Neural cell (in vitro differentiated cells): ENCODE results near the gene CDKN2AIPNL.

Source experiments
- EZH2 ChIP-seq: fragments of 200-600, 300-800 bp; shearing (Covaris generic), sonication (generic); IDR thresholded peaks from 2 replicates; pipeline ENCODE4 v1.6.1; 2014; ENCODE audit warnings: antibody characterized with exemption, low read length, borderline replicate concordance, mild to moderate bottlenecking; ENCODE audit not compliant: insufficient read depth, poor library complexity, severe bottlenecking
- POLR2AphosphoS5 ChIP-seq: IDR thresholded peaks from 2 replicates; pipeline ENCODE4 v1.6.1; 2012
- RAD21 ChIP-seq: fragments of 450-650 bp; conservative IDR thresholded peaks from 2 replicates; pipeline ENCODE4 v1.6.1; 2014; ENCODE audit warnings: antibody characterized with exemption, mild to moderate bottlenecking, moderate library complexity
- REST ChIP-seq: IDR thresholded peaks from 2 replicates; pipeline ENCODE4 v1.6.1; 2012; ENCODE audit warnings: borderline replicate concordance
- SMC3 ChIP-seq: fragments of 450-650 bp; conservative IDR thresholded peaks from 2 replicates; pipeline ENCODE4 v1.6.1; 2014; ENCODE audit warnings: antibody characterized with exemption, mild to moderate bottlenecking, moderate library complexity; ENCODE audit not compliant: poor library complexity
- TAF1 ChIP-seq: IDR thresholded peaks from 2 replicates; pipeline ENCODE4 v1.6.1; 2012; ENCODE audit warnings: low read depth
- TF ChIP-seq, protein P1 (sequence below): fragments of 450-650 bp; IDR thresholded peaks from 2 replicates; pipeline ENCODE4 v1.5.1; 2014; ENCODE audit warnings: antibody characterized with exemption, mild to moderate bottlenecking, moderate library complexity; ENCODE audit not compliant: poor library complexity, severe bottlenecking

DNA sequence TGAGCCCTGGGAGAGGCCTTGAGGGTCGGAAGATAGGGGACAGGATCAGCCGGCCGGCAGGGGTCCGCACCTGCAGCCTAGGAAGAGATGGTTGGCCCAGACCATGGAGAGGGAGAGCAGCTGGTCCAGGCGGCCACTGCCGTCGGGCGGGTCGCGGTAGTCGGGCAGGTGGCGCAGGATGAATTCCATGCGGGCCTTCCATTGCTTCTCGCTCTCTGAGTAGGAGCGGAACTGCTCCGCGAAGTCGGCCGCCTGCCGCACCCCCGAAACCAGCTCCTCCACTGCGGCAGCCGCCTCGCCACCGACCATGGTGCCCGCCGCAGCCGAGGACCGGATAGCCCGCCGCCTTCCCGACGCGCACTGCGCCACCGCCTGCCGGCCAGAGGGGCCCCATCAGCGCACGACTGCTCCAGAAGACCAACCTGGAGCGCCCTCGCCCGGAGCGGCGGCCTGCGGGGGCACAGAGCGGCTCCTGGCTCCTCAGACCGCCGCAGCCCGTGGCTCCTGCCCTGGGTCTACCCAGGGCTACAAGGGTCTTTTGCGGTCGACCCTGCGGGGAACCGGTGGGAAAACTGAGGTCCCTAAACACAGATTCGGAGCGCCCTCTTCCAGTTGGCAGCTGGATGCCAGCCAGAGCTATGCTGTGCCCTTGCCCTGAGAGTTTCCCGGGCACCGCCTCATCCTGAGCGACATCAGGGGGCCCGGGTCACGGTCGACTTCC, at the start of gene CDKN2AIPNL:
- TF ChIP-seq, protein P1, sequence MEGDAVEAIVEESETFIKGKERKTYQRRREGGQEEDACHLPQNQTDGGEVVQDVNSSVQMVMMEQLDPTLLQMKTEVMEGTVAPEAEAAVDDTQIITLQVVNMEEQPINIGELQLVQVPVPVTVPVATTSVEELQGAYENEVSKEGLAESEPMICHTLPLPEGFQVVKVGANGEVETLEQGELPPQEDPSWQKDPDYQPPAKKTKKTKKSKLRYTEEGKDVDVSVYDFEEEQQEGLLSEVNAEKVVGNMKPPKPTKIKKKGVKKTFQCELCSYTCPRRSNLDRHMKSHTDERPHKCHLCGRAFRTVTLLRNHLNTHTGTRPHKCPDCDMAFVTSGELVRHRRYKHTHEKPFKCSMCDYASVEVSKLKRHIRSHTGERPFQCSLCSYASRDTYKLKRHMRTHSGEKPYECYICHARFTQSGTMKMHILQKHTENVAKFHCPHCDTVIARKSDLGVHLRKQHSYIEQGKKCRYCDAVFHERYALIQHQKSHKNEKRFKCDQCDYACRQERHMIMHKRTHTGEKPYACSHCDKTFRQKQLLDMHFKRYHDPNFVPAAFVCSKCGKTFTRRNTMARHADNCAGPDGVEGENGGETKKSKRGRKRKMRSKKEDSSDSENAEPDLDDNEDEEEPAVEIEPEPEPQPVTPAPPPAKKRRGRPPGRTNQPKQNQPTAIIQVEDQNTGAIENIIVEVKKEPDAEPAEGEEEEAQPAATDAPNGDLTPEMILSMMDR = peak; percentile 91
- TF ChIP-seq REST (peak; percentile 68), POLR2AphosphoS5 (peak; percentile 87), SMC3 (peak; percentile 86), TAF1 (peak; percentile 93), RAD21 (peak; percentile 75), EZH2 (no peak)
